ENCODE measurements around the gene DCLK1. TPM values are rescaled to one million over a fixed set of nuclear protein-coding genes. Genes with fewer than 3 reads are reported as not detected.

DCLK1 gene
- total and polyA plus RNA-seq, 10 donors, result 2.0 to 22.1 (median 11.7) TPM

DNA sequence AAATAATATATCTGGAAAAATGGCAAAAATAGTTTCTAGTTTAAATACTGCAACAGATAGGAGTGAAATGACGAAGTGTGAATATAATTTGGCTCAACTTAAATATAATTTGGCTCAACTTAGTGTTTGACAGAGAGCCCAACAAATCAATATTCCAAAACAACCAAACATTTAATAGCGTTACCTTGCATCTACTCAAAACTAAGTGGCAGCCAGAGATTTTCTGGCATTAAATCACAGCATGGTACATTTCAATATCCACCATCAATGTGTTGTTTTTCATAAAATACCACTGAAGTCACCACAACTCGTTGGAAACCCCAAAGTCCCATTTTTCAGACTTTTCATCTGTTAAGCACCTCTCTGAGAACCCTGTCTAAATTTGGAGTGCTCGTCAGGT, 69.6 kb downstream of the DCLK1 start:
- H3K4me1 ChIP-seq, result no peaks in the 10 kb centered on the region
- intact Hi-C loops (cut with DNase I; ENCODE audit: low total_unique reads), result no loop called here
- TF ChIP-seq POLR2AphosphoS5 (IDR thresholded peaks at IDR 0.05) (no peak), POLR2A (IDR thresholded peaks at IDR 0.05) (no peak)
- TF ChIP-seq, protein P1, sequence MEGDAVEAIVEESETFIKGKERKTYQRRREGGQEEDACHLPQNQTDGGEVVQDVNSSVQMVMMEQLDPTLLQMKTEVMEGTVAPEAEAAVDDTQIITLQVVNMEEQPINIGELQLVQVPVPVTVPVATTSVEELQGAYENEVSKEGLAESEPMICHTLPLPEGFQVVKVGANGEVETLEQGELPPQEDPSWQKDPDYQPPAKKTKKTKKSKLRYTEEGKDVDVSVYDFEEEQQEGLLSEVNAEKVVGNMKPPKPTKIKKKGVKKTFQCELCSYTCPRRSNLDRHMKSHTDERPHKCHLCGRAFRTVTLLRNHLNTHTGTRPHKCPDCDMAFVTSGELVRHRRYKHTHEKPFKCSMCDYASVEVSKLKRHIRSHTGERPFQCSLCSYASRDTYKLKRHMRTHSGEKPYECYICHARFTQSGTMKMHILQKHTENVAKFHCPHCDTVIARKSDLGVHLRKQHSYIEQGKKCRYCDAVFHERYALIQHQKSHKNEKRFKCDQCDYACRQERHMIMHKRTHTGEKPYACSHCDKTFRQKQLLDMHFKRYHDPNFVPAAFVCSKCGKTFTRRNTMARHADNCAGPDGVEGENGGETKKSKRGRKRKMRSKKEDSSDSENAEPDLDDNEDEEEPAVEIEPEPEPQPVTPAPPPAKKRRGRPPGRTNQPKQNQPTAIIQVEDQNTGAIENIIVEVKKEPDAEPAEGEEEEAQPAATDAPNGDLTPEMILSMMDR (IDR thresholded peaks at IDR 0.05 in 8 of 11, conservative IDR thresholded peaks at IDR 0.05 in 3 of 11), result no peak
- H3K9me3 ChIP-seq, result no peaks in the 10 kb centered on the region
- no peak overlapping the region for H3K4me3 ChIP-seq
- DNase-seq, result no peak
- H3K36me3 ChIP-seq, result no peaks in the 10 kb centered on the region
- no peak overlapping the region for H3K27ac ChIP-seq
- 42 to 62% (median 59%) methylated on average over 4 of the region's 4 CpGs for WGBS, 5 donors
- no peaks in the 10 kb centered on the region for H3K27me3 ChIP-seq (replicated peaks in 1 of 7)

DNA sequence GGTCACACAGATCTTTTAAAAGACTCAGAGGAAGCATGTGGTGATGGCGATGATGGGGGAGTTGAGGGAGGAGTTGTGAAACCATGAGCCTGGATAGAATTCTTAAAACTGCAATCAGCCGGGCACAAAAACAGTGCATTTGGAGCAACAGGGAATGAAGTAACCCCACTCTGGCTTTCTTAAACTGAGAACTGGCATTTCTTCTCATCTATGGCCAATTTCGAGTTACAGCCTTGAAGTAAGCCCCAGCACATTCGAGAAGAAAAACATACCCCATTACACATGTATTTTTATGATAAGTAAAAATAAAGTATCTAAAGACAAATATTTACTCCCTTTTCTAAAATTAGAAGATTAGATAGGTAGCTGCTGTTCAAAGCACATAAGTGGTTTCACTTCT, 70.1 kb downstream of the DCLK1 start:
- intact Hi-C loops (cut with DNase I; ENCODE audit: low total_unique reads), result no loop called here
- WGBS, 5 donors, result 60 to 77% (median 75%) methylated on average over 4 of the region's 4 CpGs
- TF ChIP-seq, protein P1 (IDR thresholded peaks at IDR 0.05 in 8 of 11, conservative IDR thresholded peaks at IDR 0.05 in 3 of 11), result no peak
- no peak for TF ChIP-seq POLR2AphosphoS5 (IDR thresholded peaks at IDR 0.05)
- no peak for TF ChIP-seq POLR2A (IDR thresholded peaks at IDR 0.05)

GRCh38 chr13:36059321-36059720, 71.9 kb downstream of the DCLK1 start:
- Histone ChIP-seq H3K27ac (no peak overlapping the region), H3K4me3 (no peak overlapping the region), H3K9me3 (no peaks in the 10 kb centered on the region), H3K27me3 (replicated peaks in 1 of 7) (no peaks in the 10 kb centered on the region), H3K4me1 (no peaks in the 10 kb centered on the region), H3K36me3 (no peaks in the 10 kb centered on the region)
- DNase-seq, result no peak
- TF ChIP-seq POLR2A (IDR thresholded peaks at IDR 0.05) (no peak), POLR2AphosphoS5 (IDR thresholded peaks at IDR 0.05) (no peak)
- TF ChIP-seq, protein P1 (IDR thresholded peaks at IDR 0.05 in 8 of 11, conservative IDR thresholded peaks at IDR 0.05 in 3 of 11), result no peak
- WGBS, 5 donors, result 61 to 83% (median 72%) methylated on average over 1 of the region's 1 CpG
- intact Hi-C loops (cut with DNase I; ENCODE audit: low total_unique reads), result no loop called here

More for the DNA sequence above, 70.1 kb downstream of the DCLK1 start:
- Histone ChIP-seq H3K27ac (no peak overlapping the region), H3K36me3 (no peaks in the 10 kb centered on the region), H3K4me1 (no peaks in the 10 kb centered on the region), H3K9me3 (no peaks in the 10 kb centered on the region), H3K4me3 (no peak overlapping the region), H3K27me3 (replicated peaks in 1 of 7) (no peaks in the 10 kb centered on the region)
- no peak for DNase-seq

DNA sequence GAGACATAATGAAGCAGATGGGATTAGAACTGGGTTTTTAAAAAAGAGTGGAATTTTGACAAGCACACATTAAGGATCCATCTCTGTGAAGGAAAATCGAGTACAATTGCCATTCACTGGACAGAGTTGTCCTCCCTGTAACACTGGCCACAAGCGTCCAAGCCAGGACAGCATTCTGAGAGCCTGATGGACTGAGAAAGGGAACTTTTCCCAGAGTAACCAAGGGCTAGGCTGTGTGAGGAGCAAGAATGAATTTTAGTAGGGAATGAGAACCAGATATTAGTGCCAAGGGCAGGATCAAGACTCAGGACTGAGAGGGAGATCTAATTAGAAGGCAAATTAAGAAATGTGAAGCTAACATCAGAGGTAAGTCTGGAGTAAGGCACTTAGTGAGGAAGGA, 73.1 kb downstream of the DCLK1 start:
- H3K27me3 ChIP-seq (replicated peaks in 1 of 7), result no peaks in the 10 kb centered on the region
- WGBS, 5 donors, result 64 to 84% (median 79%) methylated on average over 2 of the region's 2 CpGs
- no peak for DNase-seq
- H3K9me3 ChIP-seq, result no peaks in the 10 kb centered on the region
- H3K4me3 ChIP-seq, result no peak overlapping the region
- H3K36me3 ChIP-seq, result no peaks in the 10 kb centered on the region
- H3K27ac ChIP-seq, result no peak overlapping the region
- H3K4me1 ChIP-seq, result no peaks in the 10 kb centered on the region
- TF ChIP-seq, protein P1 (IDR thresholded peaks at IDR 0.05 in 8 of 11, conservative IDR thresholded peaks at IDR 0.05 in 3 of 11), result no peak
- TF ChIP-seq POLR2A (IDR thresholded peaks at IDR 0.05) (no peak), POLR2AphosphoS5 (IDR thresholded peaks at IDR 0.05) (no peak)
- intact Hi-C loops (cut with DNase I; ENCODE audit: low total_unique reads), result no loop called here

Data from spleen (tissue), 11 donors.